Measurements from ENCODE around the gene PYGB.

DNA sequence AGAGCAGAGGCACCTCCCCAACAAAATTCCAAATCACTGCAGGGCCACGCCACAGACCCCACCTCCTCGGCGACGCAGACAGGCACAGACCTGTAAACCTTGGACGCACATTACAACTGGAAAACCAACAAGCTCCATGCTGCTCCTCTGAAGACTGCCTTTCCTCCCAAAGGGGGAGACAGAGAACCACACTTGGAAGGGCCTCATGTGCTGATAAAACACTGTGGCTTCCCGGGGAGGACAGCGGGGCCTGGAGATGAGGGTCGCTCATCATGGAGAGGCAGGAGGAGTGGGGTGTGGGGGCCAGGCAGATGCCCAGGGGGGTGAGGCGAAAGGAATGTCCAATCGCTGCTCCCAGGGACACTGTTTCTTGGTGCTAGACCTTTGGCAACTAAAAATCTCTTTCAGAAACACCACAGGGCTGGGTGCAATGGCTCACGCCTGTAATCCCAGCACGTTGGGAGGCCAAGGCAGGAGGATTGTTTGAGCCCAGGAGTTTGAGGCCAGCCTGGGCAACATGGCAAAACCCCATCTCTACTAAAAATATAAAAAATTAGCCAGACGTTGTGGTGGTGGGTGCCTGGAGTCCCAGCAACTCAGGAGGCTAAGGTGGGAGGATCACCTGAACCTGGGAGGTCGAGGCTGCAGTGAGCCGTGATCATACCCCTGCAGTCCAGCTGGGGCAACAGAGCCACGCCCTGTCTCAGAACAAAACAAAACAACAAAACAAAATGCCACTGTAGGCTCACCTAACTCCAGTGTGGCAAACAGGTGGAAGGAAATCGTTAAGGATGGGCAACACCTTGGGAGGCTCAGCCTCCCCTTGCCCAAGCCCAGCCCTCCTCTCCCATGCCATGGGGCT lies 88.9 kb downstream of the PYGB start:
- TF ChIP-seq POLR2A (IDR thresholded peaks at IDR 0.05; ENCODE audit: low read depth, low read length) (no peak), POLR2AphosphoS5 (IDR thresholded peaks at IDR 0.05; ENCODE audit: low read depth, low read length) (no peak), PAX5 (IDR thresholded peaks at IDR 0.05; ENCODE audit: insufficient read depth, low read length, severe bottlenecking) (no peak), SPI1 (IDR thresholded peaks at IDR 0.05; ENCODE audit: low read depth, low read length) (no peak)
